A549 (cell line): ENCODE data around the gene PDE10A.

Experiments
- CTCF ChIP-seq: fragments of >200 bp; sonication (Bioruptor Twin); formaldehyde crosslinking; IDR thresholded peaks from 3 replicates; pipeline ENCODE4 v1.5.1; 2016
- JUN ChIP-seq, 2 experiments: fragments of >200 bp; sonication (Bioruptor Twin); formaldehyde crosslinking; IDR thresholded peaks; 2 replicates in 1 of 2; 3 replicates in 1 of 2; pipeline ENCODE4 v1.6.1; 2016 to 2017
- MAFK ChIP-seq: fragments of 450-650 bp; IDR thresholded peaks from 2 replicates; pipeline ENCODE4 v1.6.1; 2014; ENCODE audit not compliant: partially characterized antibody
- MAZ ChIP-seq: fragments of 150-350 bp; IDR thresholded peaks from 2 replicates; pipeline ENCODE4 v1.6.1; 2014; ENCODE audit warnings: antibody characterized with exemption, low read depth, low read length, borderline replicate concordance
- POLR2A ChIP-seq: IDR thresholded peaks from 2 replicates; pipeline ENCODE4 v1.6.1; 2012; ENCODE audit warnings: mild to moderate bottlenecking, low read length
- RAD21 ChIP-seq, 2 experiments: fragments of >200 bp in 1 of 2; sonication (Bioruptor Twin) in 1 of 2; formaldehyde crosslinking in 1 of 2; IDR thresholded peaks in 1 of 2; conservative IDR thresholded peaks in 1 of 2; 2 replicates in 1 of 2; 3 replicates in 1 of 2; pipeline ENCODE4 v1.6.1; 2012 to 2018; ENCODE audit warnings: inconsistent platforms in 1 of 2

GRCh38 chr6:165605182-165605875, 57.7 kb downstream of the PDE10A start:
- TF ChIP-seq CTCF (no peak), MAFK (no peak), JUN (IDR thresholded peaks at IDR 0.05) (no peak), MAZ (no peak), POLR2A (no peak), RAD21 (conservative IDR thresholded peaks at IDR 0.05 in 1 of 2, IDR thresholded peaks at IDR 0.05 in 1 of 2) (no peak)
